NCI-H226 (cell line): ENCODE results near the gene SEC23A.
"Not testable (repeated sequence)": the region's sequence is repeated elsewhere in the genome, so short reads cannot be mapped to it uniquely, and the experiment has no call there.

ENCODE experiments used
- DNase-seq: peaks from one replicate; pipeline ENCODE4 v3.0.0-alpha.2; 2015

Gene SEC23A

GRCh38 chr14:39025810-39026627, 77.0 kb downstream of the SEC23A start:
- DNase-seq: no peak

GRCh38 chr14:39025250-39025809, 77.7 kb downstream of the SEC23A start:
- no peak for DNase-seq

GRCh38 chr14:39023939-39024871, 78.8 kb downstream of the SEC23A start:
- DNase-seq: no peak

GRCh38 chr14:39017096-39018016, 85.7 kb downstream of the SEC23A start:
- not testable (repeated sequence) for DNase-seq

- no peak for DNase-seq
Observed at GRCh38 chr14:39016733-39017095, 86.3 kb downstream of the SEC23A start.

- peak; percentile 12 for DNase-seq
Observed at GRCh38 chr14:39015964-39016577, 87.0 kb downstream of the SEC23A start.

GRCh38 chr14:39015360-39015961, 87.6 kb downstream of the SEC23A start:
- peak; percentile 16 for DNase-seq

- no peak for DNase-seq
Observed at GRCh38 chr14:39014460-39014859, 88.6 kb downstream of the SEC23A start.

GRCh38 chr14:39008965-39009364, 94.1 kb downstream of the SEC23A start:
- DNase-seq: not testable (repeated sequence)

- DNase-seq: no peak
Observed at GRCh38 chr14:39006721-39007410, 96.2 kb downstream of the SEC23A start.

- DNase-seq: no peak
Observed at GRCh38 chr14:39005044-39005880, 97.8 kb downstream of the SEC23A start.

GRCh38 chr14:38999949-39000348, 103.1 kb downstream of the SEC23A start:
- no peak for DNase-seq

- no peak for DNase-seq
Observed at GRCh38 chr14:38994731-38995130, 108.3 kb downstream of the SEC23A start.

GRCh38 chr14:38993981-38994380, 109.1 kb downstream of the SEC23A start:
- DNase-seq: no peak

- DNase-seq: no peak
Observed at GRCh38 chr14:38992067-38992844, 110.8 kb downstream of the SEC23A start.

- DNase-seq: no peak
Observed at GRCh38 chr14:38991299-38991698, 111.7 kb downstream of the SEC23A start.

GRCh38 chr14:38989922-38990546, 113.0 kb downstream of the SEC23A start:
- DNase-seq: no peak

GRCh38 chr14:38987781-38988180, 115.3 kb downstream of the SEC23A start:
- DNase-seq: no peak

- no peak for DNase-seq
Observed at GRCh38 chr14:38982837-38983236, 120.2 kb downstream of the SEC23A start.
